ENCODE data around the gene PTPN12. TPM values are rescaled to one million over a fixed set of nuclear protein-coding genes. Genes with fewer than 3 reads are reported as not detected.

Gene PTPN12
- total and polyA plus RNA-seq, 8 donors, result 119 to 163 (median 138) TPM

DNA sequence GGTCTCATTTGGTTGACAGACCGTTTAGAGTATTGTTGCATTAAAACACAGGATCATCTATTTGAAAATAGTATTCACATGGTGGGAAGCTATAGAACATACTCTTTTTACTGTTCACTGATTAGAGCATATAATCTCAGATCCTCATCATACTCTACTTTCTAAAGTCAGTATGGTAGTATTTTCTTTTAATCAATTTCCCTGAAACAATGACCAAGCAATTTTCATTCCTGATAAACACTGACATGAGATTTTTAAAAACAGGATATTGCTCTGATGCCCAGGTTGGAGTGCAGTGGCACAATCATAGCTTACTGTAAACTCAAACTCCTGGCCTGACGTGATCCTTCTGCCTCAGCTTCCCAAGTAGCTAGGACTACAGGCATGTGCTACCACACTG is 63.9 kb downstream of the PTPN12 start:
- Histone ChIP-seq H3K9me3 (no peaks in the 10 kb centered on the region), H3K27me3 (no peaks in the 10 kb centered on the region), H3K27ac (peak overlapping the region in 1 of 2 donors; percentile 16), H3K4me3 (no peak overlapping the region), H3K36me3 (peaks cover 0 to 84% of the 10 kb centered on the region in 2 donors), H3K4me1 (no peaks in the 10 kb centered on the region)
- ATAC-seq (no peak), DNase-seq (no peak)
- TF ChIP-seq, protein P1, sequence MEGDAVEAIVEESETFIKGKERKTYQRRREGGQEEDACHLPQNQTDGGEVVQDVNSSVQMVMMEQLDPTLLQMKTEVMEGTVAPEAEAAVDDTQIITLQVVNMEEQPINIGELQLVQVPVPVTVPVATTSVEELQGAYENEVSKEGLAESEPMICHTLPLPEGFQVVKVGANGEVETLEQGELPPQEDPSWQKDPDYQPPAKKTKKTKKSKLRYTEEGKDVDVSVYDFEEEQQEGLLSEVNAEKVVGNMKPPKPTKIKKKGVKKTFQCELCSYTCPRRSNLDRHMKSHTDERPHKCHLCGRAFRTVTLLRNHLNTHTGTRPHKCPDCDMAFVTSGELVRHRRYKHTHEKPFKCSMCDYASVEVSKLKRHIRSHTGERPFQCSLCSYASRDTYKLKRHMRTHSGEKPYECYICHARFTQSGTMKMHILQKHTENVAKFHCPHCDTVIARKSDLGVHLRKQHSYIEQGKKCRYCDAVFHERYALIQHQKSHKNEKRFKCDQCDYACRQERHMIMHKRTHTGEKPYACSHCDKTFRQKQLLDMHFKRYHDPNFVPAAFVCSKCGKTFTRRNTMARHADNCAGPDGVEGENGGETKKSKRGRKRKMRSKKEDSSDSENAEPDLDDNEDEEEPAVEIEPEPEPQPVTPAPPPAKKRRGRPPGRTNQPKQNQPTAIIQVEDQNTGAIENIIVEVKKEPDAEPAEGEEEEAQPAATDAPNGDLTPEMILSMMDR (IDR thresholded peaks at IDR 0.05), result no peak
- intact Hi-C loops (cut with DNase I), result no loop called here

DNA sequence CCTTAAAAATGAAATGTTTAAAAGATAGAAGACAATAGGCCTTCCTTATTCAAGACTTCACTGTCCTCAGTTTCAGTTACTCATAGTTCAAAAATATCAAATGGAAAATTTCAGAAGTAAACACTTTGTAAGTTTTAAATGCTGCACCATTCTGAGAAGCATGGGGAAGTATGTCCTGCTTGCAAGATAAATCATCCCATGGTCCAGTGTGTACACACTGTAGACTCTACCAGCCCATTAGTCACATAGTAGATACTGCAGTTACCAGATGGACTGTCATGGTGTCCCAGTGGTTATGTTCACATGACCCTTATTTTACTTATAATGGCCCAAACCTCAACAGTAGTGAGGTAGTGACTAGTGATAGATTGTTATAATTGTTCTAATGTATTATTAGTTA is 69.5 kb downstream of the PTPN12 start:
- Histone ChIP-seq H3K4me1 (no peaks in the 10 kb centered on the region), H3K36me3 (peaks cover 0 to 84% of the 10 kb centered on the region in 2 donors), H3K27me3 (no peaks in the 10 kb centered on the region), H3K27ac (no peak overlapping the region), H3K4me3 (no peak overlapping the region), H3K9me3 (no peaks in the 10 kb centered on the region)
- ATAC-seq (no peak), DNase-seq (no peak)
- intact Hi-C loops (cut with DNase I), result no loop called here
- TF ChIP-seq, protein P1 (IDR thresholded peaks at IDR 0.05), result no peak

DNA sequence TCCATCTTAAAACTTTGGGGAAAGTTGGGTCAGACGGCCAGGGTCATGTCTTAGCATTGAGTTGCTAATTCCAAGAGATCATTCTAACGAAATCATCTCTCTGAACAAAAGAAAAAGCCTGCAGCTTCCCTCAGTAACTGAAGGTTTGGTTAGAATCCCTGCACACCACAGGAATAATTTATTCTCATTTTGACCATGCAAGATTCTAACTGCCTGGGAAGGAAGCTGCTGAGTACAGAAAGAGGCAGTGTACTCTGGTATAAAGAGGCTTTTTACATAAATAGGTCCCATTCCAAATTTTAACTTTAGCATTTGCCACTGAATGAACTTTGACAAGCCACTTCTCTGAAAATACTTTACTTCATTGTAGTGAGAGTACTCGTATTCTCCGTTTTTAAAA is 82.2 kb downstream of the PTPN12 start:
- no peak overlapping the region for H3K27ac ChIP-seq
- peaks cover 8 to 95% of the 10 kb centered on the region in 2 donors for H3K36me3 ChIP-seq
- no peaks in the 10 kb centered on the region for H3K27me3 ChIP-seq
- intact Hi-C loops (cut with DNase I), result no loop called here
- DNase-seq (no peak), ATAC-seq (no peak)
- H3K9me3 ChIP-seq, result no peaks in the 10 kb centered on the region
- TF ChIP-seq, protein P1 (IDR thresholded peaks at IDR 0.05), result no peak
- no peak overlapping the region for H3K4me3 ChIP-seq
- no peaks in the 10 kb centered on the region for H3K4me1 ChIP-seq

DNA sequence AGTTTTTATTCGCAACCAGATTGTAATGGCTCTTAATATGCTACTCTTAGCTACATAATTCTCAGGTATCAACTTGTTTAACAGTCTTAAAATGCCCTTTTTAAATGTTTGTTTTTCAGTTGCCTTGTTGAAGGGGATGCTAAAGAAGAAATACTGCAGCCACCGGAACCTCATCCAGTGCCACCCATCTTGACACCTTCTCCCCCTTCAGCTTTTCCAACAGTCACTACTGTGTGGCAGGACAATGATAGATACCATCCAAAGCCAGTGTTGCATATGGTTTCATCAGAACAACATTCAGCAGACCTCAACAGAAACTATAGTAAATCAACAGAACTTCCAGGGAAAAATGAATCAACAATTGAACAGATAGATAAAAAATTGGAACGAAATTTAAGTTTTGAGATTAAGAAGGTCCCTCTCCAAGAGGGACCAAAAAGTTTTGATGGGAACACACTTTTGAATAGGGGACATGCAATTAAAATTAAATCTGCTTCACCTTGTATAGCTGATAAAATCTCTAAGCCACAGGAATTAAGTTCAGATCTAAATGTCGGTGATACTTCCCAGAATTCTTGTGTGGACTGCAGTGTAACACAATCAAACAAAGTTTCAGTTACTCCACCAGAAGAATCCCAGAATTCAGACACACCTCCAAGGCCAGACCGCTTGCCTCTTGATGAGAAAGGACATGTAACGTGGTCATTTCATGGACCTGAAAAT is 89.7 kb downstream of the PTPN12 start:
- Histone ChIP-seq H3K27me3 (no peaks in the 10 kb centered on the region), H3K4me3 (no peak overlapping the region), H3K4me1 (peaks cover 0 to 12% of the 10 kb centered on the region in 2 donors), H3K36me3 (peaks cover 0 to 88% of the 10 kb centered on the region in 2 donors), H3K27ac (peak overlapping the region in 1 of 2 donors; percentile 33), H3K9me3 (no peaks in the 10 kb centered on the region)
- ATAC-seq (no peak), DNase-seq (no peak)
- intact Hi-C loops (cut with DNase I), result no loop called here
- TF ChIP-seq, protein P1 (IDR thresholded peaks at IDR 0.05), result no peak

DNA sequence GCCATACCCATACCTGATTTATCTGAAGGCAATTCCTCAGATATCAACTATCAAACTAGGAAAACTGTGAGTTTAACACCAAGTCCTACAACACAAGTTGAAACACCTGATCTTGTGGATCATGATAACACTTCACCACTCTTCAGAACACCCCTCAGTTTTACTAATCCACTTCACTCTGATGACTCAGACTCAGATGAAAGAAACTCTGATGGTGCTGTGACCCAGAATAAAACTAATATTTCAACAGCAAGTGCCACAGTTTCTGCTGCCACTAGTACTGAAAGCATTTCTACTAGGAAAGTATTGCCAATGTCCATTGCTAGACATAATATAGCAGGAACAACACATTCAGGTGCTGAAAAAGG is 90.2 kb downstream of the PTPN12 start:
- peak; percentile 86 for ATAC-seq
- H3K4me1 ChIP-seq, result peaks cover 0 to 15% of the 10 kb centered on the region in 2 donors
- peak in 1 of 4 donors; percentile 12 for DNase-seq
- H3K27ac ChIP-seq, result peak overlapping the region in 1 of 2 donors; percentile 33
- TF ChIP-seq, protein P1 (IDR thresholded peaks at IDR 0.05), result no peak
- no peak overlapping the region for H3K4me3 ChIP-seq
- H3K9me3 ChIP-seq, result no peaks in the 10 kb centered on the region
- intact Hi-C loops (cut with DNase I), result no loop called here
- H3K27me3 ChIP-seq, result no peaks in the 10 kb centered on the region
- peaks cover 0 to 85% of the 10 kb centered on the region in 2 donors for H3K36me3 ChIP-seq
